ENCODE results near the gene COX19. TPM values are rescaled to one million over a fixed set of nuclear protein-coding genes. Genes with fewer than 3 reads are reported as not detected.

Gene COX19
- total and polyA plus RNA-seq, 2 experiments from 2014 or later: 11.7 to 12.6 TPM

DNA sequence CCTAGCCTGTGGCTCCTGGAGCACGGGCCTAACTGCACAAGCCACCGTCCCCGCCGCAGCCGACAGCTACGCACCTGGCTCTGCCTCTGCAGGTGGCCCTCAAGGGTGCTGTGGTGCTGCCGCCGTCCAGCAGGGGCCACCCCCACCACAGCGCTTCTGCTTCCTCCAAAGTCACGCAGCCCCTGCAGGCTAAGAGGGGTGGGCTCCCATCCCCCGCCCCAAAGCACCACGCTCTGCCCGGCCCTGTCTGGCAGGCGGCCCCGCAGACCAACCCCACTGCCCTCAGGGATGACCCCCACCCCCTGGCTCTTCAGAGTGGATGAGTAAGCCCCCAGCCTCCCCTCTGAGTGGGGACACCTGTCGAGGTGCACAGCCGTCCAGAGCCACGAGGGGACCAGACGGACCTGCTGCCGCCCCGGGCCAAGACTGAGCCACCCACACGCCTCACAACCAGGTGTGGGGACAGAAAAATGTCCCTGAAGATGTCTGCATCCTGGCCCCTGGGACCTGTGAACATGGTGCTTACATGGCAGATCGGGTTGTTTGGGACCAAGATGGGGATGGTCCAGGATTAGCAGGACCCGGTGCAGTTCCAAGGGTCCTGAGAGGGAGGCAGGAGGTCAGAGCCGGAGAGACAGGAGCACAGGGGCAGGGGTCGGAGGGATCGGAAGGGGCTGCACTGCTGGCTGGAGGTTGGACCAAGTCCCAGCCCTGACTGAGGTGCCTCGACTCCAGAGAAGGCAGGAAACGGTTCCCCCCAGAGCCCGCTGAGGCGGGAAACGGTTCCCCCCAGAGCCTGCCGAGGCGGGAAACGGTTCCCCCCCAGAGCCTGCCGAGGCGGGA lies 11.9 kb downstream of the COX19 start (continued):
- TF ChIP-seq, protein P1, sequence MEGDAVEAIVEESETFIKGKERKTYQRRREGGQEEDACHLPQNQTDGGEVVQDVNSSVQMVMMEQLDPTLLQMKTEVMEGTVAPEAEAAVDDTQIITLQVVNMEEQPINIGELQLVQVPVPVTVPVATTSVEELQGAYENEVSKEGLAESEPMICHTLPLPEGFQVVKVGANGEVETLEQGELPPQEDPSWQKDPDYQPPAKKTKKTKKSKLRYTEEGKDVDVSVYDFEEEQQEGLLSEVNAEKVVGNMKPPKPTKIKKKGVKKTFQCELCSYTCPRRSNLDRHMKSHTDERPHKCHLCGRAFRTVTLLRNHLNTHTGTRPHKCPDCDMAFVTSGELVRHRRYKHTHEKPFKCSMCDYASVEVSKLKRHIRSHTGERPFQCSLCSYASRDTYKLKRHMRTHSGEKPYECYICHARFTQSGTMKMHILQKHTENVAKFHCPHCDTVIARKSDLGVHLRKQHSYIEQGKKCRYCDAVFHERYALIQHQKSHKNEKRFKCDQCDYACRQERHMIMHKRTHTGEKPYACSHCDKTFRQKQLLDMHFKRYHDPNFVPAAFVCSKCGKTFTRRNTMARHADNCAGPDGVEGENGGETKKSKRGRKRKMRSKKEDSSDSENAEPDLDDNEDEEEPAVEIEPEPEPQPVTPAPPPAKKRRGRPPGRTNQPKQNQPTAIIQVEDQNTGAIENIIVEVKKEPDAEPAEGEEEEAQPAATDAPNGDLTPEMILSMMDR (conservative IDR thresholded peaks at IDR 0.05; ENCODE audit: low read depth in 2 of 2): peak in 1 of 2 experiments; percentile 30; a peak in 2 of 4 replicates
- TF ChIP-seq NANOG (IDR thresholded peaks at IDR 0.05; ENCODE audit: borderline replicate concordance): no peak

DNA sequence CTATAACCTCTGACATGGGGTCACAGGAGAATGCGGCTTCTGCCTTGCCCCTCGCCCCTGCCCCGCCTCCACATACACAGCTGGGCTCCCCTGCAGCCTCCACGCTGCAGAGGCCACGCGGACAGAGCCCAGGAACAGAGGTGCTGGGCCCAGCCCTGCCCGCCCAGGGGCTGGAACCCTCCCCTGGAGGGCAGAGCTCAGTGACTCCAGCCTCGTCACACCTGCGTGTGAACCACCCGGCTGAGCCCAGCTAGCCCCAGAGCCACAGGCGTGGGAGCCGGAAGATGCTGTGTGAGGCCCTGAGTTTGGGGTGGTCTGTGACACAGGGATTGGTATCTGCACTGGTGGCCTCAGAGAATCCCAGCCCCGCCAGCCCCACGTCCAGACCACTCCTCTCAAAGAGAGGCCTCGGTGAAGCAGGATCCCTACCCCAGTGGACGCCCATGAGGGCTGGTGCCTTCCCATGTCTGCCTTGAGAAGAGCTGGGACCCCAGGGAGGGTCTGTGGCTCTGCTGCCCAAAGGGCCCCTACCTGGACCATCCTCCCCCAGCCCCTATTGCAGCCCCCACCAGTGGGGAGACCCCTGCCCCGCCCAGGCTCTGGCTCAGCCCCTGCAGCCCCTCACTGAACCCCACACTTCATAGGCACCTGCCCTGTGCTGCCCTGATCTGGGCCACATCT lies 12.8 kb downstream of the COX19 start:
- H3K27me3 Mint-ChIP-seq (ENCODE audit: insufficient read depth, low read depth, poor library complexity): peaks cover 11% of the 10 kb centered on the region
- H3K9me3 Mint-ChIP-seq: no peaks in the 10 kb centered on the region; the same call in 1 of the 3 replicates
- Histone ChIP-seq H3K9me2 (ENCODE audit: insufficient read depth) (no peaks in the 10 kb centered on the region), H3K36me3 (ENCODE audit: insufficient read depth) (no peaks in the 10 kb centered on the region), H3K4me3 (no peak overlapping the region), H3K27me3 (ENCODE audit: insufficient read depth) (no peaks in the 10 kb centered on the region), H4K20me1 (replicated peaks; ENCODE audit: insufficient read depth) (peaks cover 5% of the 10 kb centered on the region), H2AFZ (no peak overlapping the region), H3K4me2 (no peak overlapping the region), H3K4me1 (ENCODE audit: insufficient read depth) (no peaks in the 10 kb centered on the region), H3F3A (replicated peaks; ENCODE audit: low read depth) (0 out of 2 replicates have a peak, but pooled peaks cover 5% of the 10 kb centered on the region), H3K27ac (ENCODE audit: low read depth) (no peak overlapping the region), H3K79me2 (replicated peaks; ENCODE audit: insufficient read depth) (no peaks in the 10 kb centered on the region)
- ATAC-seq (no peak), DNase-seq (ENCODE audit: low spot score) (no peak)
- peaks cover 9% of the 10 kb centered on the region; the same call in 2 of the 3 replicates for H3K36me3 Mint-ChIP-seq (ENCODE audit: low read depth)
- H3K4me1 Mint-ChIP-seq: peaks cover 6% of the 10 kb centered on the region
- H3K27ac Mint-ChIP-seq: no peak overlapping the region
- H3K4me3 Mint-ChIP-seq: no peak overlapping the region
- TF ChIP-seq POLR2AphosphoS5 (IDR thresholded peaks at IDR 0.05; ENCODE audit: low read depth) (no peak), CREB1 (CRISPR knock-in tag; IDR thresholded peaks at IDR 0.05; ENCODE audit: low read depth) (no peak), ZNF331 (CRISPR knock-in tag; IDR thresholded peaks at IDR 0.05; ENCODE audit: low read depth) (peak; percentile 77), STAT1 (IDR thresholded peaks at IDR 0.05; ENCODE audit: unreplicated experiment) (no peak)
- TF ChIP-seq, protein P2, sequence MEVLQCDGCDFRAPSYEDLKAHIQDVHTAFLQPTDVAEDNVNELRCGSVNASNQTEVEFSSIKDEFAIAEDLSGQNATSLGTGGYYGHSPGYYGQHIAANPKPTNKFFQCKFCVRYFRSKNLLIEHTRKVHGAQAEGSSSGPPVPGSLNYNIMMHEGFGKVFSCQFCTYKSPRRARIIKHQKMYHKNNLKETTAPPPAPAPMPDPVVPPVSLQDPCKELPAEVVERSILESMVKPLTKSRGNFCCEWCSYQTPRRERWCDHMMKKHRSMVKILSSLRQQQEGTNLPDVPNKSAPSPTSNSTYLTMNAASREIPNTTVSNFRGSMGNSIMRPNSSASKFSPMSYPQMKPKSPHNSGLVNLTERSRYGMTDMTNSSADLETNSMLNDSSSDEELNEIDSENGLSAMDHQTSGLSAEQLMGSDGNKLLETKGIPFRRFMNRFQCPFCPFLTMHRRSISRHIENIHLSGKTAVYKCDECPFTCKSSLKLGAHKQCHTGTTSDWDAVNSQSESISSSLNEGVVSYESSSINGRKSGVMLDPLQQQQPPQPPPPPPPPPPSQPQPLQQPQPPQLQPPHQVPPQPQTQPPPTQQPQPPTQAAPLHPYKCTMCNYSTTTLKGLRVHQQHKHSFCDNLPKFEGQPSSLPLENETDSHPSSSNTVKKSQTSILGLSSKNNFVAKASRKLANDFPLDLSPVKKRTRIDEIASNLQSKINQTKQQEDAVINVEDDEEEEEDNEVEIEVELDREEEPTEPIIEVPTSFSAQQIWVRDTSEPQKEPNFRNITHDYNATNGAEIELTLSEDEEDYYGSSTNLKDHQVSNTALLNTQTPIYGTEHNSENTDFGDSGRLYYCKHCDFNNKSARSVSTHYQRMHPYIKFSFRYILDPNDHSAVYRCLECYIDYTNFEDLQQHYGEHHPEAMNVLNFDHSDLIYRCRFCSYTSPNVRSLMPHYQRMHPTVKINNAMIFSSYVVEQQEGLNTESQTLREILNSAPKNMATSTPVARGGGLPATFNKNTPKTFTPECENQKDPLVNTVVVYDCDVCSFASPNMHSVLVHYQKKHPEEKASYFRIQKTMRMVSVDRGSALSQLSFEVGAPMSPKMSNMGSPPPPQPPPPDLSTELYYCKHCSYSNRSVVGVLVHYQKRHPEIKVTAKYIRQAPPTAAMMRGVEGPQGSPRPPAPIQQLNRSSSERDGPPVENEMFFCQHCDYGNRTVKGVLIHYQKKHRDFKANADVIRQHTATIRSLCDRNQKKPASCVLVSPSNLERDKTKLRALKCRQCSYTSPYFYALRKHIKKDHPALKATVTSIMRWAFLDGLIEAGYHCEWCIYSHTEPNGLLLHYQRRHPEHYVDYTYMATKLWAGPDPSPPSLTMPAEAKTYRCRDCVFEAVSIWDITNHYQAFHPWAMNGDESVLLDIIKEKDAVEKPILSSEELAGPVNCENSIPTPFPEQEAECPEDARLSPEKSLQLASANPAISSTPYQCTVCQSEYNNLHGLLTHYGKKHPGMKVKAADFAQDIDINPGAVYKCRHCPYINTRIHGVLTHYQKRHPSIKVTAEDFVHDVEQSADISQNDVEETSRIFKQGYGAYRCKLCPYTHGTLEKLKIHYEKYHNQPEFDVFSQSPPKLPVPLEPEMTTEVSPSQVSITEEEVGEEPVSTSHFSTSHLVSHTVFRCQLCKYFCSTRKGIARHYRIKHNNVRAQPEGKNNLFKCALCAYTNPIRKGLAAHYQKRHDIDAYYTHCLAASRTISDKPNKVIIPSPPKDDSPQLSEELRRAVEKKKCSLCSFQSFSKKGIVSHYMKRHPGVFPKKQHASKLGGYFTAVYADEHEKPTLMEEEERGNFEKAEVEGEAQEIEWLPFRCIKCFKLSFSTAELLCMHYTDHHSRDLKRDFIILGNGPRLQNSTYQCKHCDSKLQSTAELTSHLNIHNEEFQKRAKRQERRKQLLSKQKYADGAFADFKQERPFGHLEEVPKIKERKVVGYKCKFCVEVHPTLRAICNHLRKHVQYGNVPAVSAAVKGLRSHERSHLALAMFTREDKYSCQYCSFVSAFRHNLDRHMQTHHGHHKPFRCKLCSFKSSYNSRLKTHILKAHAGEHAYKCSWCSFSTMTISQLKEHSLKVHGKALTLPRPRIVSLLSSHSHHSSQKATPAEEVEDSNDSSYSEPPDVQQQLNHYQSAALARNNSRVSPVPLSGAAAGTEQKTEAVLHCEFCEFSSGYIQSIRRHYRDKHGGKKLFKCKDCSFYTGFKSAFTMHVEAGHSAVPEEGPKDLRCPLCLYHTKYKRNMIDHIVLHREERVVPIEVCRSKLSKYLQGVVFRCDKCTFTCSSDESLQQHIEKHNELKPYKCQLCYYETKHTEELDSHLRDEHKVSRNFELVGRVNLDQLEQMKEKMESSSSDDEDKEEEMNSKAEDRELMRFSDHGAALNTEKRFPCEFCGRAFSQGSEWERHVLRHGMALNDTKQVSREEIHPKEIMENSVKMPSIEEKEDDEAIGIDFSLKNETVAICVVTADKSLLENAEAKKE (CRISPR knock-in tag; IDR thresholded peaks at IDR 0.05): no peak
- TF ChIP-seq, protein P1 (conservative IDR thresholded peaks at IDR 0.05; ENCODE audit: low read depth in 2 of 2): no peak
